GM19193 (cell line): ENCODE measurements around the gene RGS19.

Source experiments
- POLR2A ChIP-seq: IDR thresholded peaks from 4 replicates; pipeline ENCODE4 v1.6.1; 2011; ENCODE audit not compliant: insufficient read depth, insufficient read length; ENCODE audit errors: extremely low read depth

The RGS19 gene

DNA sequence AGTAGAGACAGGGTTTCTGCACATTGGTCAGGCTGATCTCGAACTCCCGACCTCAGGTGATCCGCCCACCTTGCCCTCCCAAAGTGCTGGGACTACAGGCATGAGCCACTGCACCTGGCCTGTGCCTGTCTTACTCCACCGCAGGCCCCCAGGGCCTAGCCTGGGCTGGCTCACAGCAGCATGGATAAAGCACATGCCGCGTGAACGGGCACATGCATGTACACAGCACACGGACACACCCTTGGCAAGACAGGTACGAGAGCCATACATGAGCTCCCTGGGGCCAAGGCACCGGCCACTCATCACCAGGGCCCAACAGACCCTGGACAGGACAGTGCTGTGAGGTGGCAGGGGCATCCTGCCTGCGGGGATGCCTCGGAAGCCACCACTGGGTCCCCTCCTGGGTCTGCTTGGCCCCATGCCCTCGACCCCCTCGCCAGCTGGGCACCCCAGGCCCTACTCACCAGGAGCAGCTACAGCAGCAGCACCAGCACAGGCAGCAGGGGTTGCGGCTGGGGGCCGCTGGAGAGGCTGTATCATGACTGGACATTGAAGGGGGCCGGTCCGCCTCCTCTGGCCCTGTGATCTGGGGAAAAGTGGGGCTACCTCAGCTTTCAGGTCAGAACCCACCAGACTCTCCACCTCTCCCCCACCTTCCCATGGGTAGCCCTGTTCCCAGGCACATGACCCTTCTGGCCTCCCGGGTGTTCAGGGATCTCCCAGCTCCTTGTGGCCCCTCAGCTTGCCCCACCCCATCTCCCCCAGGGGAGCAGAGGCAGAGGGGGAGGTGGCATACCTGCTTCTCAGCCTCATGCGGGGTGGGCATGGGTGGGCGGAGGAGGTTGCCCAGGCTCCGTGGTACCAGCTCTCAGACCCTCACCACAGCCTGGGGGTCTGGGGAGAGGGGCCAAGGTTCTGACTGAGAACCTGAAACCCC lies 3.0 kb downstream of the RGS19 start:
- no peak for TF ChIP-seq POLR2A

DNA sequence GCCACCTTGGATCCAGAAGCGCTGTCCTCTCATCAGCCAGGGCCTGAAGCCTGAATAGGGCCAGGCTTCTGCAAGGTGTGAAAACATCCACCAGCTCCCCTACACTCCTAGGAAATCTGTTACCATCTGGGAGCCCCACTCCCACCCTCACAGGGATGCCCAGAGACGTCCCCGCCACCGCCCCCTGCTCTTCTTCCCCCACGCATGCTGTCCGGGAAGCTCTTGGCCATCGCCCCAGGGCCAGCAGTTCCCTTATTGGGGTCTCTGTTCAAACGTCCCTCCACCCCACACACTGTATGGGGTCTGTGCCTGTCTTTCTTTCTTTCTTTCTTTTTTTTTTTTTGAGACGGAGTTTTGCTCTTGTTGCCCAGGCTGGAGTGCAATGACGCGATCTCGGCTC lies 3.8 kb downstream of the RGS19 start:
- TF ChIP-seq POLR2A: no peak

GRCh38 chr20:64074963-64075362 lies 4.4 kb downstream of the RGS19 start:
- TF ChIP-seq POLR2A: no peak

GRCh38 chr20:64074184-64074789 lies 5.0 kb downstream of the RGS19 start:
- no peak for TF ChIP-seq POLR2A

- TF ChIP-seq POLR2A: no peak
Measured at GRCh38 chr20:64073476-64074183, 5.7 kb downstream of the RGS19 start.

DNA sequence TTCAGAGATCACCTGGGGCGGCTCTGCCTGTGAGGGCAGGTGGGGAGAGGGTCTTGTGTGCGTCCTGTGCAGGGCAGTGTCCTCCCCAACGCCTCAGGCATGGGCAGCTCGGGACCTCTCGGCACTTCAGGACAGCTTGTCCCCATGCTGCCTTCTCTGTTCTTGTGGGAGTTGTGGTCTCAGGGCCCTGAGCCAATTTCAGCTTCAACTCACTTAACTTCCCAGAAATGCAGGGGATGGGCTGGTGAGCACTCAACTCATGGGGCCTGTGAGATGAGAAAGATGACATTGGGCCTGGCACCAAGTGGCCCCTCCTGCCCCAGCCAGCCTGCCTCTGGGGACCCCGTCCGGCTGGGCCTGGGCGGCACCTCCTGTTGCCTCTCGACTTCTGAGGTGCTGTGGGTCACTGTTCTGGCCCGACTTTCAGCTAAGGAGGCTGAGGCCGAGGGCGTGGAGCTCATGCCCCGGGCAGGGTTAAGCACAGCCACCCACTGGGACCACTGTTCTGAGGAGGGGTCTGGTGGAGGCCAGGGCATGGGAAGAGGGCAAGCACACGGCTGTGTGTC lies 6.7 kb downstream of the RGS19 start:
- TF ChIP-seq POLR2A: no peak

DNA sequence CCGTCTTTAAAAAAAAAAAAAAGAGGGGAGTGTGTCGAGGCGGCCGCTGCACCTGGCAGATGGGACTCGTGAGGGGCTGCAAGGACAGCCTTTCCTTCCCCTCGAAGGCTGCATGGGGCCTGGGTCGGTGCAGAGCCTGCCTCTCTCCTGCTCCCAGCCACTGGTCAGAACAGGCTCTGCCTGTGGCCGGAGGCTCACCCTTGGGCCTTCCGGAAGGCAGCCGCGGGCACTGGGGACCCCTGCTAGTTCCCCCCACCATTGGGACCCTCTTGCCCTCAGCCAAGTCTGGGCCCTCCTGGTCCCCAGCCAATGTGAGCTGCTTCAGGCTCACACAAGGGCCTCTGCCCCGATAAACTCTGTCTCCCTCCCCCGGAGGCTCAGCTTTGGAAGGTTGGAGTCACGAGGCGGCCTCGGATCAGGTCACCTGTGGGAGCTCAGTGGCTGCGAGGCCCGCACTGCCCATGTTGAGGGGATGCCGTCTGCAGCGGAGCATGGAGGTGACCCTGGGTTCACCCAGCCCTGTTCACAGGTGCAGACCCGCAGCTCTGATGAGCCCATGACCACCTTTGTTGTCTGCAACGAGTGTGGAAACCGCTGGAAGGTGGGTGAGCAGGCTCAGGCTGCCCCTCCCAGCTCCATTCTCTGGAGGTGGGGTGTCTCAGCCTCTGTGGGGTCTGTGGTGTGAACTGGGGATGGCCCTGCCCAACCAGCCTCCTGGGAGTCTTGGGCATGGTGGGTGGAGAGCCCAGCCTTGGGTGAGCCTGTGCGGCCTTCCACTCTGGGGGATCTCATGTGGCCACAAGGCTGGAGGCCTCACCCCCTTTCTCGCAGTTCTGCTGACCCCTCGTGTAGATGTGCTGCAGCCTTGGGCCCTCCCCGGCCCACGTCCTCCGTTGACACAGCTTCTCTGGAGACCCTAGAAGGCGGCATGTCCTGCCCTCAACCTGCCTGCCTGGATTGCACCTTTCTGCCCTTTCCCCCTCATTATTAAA lies 7.7 kb downstream of the RGS19 start:
- peak; percentile 30 for TF ChIP-seq POLR2A

DNA sequence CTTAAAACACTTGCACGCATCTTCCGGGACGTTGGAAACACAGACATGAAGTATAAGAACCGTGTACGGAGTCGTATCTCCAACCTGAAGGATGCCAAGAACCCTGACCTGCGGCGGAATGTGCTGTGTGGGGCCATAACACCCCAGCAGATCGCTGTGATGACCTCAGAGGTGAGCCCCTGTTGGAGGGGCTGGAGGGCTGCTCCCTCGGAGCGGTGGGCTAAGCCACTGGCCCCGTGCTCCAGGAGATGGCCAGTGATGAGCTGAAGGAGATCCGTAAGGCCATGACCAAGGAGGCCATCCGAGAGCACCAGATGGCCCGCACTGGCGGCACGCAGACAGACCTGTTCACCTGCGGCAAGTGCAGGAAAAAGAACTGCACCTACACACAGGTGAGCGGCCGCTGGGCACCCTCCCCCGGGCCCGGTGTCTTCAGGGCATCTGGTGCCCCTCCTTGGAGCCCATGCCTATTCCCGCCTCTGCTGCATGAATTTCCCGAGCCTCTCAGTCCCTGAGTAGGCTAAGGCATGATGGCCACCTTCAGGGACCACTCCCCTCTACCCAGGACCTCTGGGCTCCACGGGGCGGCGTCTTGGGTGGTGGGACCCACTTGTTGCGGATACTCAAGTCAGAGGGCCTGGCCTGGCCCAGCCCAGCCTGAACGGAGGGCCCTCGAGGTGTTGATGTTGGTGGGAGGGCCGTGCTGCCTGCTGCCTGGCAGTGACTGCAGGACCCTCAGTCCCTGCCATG lies 8.9 kb downstream of the RGS19 start:
- TF ChIP-seq POLR2A: no peak

DNA sequence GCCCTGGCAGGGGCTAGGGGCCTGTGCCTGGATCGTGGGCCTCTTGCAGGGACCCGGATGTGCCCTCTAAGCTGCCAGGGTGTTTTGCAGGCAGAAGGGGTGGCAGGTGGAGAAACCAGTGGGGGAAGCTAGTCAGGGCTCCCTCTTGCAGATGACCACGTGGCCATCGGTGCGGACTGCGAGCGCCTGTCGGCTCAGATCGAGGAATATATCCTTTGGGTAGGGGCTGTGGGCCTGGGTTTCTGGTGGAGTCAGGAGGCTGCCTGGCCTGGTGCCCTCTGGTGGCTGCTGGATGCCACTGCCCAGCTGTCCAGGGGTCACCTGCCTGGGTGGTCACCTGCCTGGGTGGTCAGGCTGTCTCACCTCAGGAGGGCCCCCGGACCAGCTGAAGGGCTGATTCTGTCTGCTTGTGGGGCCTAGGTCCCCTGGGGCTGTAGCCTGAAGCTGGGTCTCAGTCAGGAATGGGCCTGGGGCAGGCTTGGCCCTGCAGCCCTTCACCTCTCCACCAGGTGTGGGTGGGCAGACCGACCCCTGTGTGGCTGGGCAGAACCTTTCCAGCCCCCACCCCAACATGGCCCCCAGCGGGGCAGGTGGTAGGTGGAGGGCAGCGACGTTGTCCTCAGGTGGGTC lies 9.6 kb downstream of the RGS19 start:
- peak; percentile 5 for TF ChIP-seq POLR2A

DNA sequence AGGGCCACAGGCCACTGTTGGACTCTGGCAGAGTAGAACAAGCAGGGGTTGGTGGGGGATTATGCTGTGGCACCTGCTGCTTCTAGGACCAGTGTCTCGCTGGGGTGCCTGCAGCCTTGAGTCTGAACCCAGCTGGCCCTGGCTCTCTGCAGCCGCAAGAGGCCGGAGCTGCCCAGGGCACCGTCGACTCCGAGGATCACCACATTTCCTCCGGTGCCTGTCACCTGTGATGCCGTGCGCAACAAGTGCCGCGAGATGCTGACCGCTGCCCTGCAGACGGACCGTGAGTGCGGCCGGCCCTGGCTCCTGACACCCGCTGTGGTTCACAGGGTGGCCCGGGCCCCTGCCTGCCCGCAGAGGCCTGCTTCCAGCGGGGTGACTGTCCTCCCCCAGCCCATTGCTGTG lies 10.1 kb downstream of the RGS19 start:
- peak; percentile 1 for TF ChIP-seq POLR2A

DNA sequence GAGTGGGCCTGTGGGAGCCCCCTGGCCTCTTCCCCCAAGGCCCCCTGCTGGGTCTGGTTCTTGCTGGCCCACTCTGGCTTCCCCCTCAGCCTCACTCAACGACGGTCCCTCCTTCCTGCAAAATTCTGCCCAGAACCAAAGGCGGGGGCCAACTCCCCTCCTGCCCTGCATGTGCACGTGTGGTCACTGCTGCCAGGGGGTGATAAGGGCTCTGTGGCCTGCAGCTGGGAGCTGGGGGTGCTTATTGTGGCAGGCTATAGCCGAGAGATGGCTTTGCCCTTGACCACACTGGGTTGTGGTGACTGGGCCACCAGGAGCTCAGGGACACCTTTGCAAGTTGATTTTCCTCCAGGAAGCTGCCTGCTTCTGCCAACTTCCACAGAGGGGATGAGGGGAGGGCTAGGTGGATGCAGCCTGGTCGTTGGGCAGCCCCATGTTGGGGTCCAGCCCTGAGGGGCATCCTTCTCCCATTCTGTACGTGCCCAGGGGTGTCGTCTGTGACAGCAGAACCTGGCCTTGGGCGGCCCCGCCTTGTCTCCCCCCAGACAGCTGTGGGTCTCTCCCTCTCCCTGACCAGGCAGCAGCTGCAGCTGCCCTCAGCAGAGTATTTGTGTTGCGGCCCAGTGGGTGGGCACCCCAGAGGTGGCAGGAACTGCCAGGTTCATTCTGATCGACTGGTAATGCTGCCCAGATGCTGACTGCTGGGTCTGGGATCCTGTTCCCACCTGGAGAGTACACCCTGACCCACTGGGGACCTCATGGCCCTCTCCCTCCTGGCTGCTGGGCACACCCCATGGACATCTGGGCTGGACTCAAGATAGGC lies 10.7 kb downstream of the RGS19 start:
- TF ChIP-seq POLR2A: peak; percentile 5

- TF ChIP-seq POLR2A: no peak
Measured at GRCh38 chr20:64067733-64068307, 11.5 kb downstream of the RGS19 start.
